H1 (cell line): ENCODE results near the gene IL1RAP. TPM values are rescaled to one million over a fixed set of nuclear protein-coding genes. Genes with fewer than 3 reads are reported as not detected.

Experiments
- CHD1 ChIP-seq: IDR thresholded peaks from 2 replicates; pipeline ENCODE4 v1.6.1; 2012; ENCODE audit warnings: low read depth, low read length, improper control_type of control experiment
- HDAC6 ChIP-seq: IDR thresholded peaks from one replicate; pipeline ENCODE4 v1.7.1; 2012; ENCODE audit warnings: low read depth, mild to moderate bottlenecking, inconsistent platforms, low read length, moderate library complexity
- POU5F1 ChIP-seq: IDR thresholded peaks from 2 replicates; pipeline ENCODE4 v1.6.1; 2011; ENCODE audit warnings: low read depth, mild to moderate bottlenecking, low read length, moderate library complexity
- SIN3A ChIP-seq, 2 experiments: IDR thresholded peaks in 1 of 2; conservative IDR thresholded peaks in 1 of 2; 2 replicates each; pipeline ENCODE4 v1.6.1; 2011 to 2012; ENCODE audit warnings: low read length in 2 of 2, improper control_type of control experiment in 1 of 2, low read depth in 1 of 2, mild to moderate bottlenecking in 1 of 2
- SRF ChIP-seq: IDR thresholded peaks from 2 replicates; pipeline ENCODE4 v1.6.1; 2011; ENCODE audit warnings: mild to moderate bottlenecking, low read depth, low read length, moderate library complexity
- polyA plus RNA-seq, 7 experiments: library from polyadenylated mRNA; depleted of rRNA in 3 of 7; stranded (reverse) in 5 of 7; unstranded in 2 of 7; fragments of >200 nt in 5 of 7; fragments of 200-250 nt in 2 of 7; gene quantifications; 1 replicate in 5 of 7; 2 replicates in 1 of 7; 4 replicates in 1 of 7; pipeline versions ENCODE4 v1.2.1 to v1.2.3, GENCODE V29; 2011 to 2013; ENCODE audit warnings: missing spikeins in 2 of 7, mixed read lengths in 2 of 7
- total RNA-seq: library from RNA; stranded (reverse); fragmentation: NEBNext Ultra II Directional; extraction: Animal tissue kit (Norgen Biotek cat#: 25700); gene quantifications from 2 replicates; pipeline ENCODE4 v1.2.1, GENCODE V29; 2021

The IL1RAP gene
- total and polyA plus RNA-seq, 2 of the 8 experiments (the other 6 are each of a cell fraction or from before 2014, with no cell fraction given) = 2.4 to 3.9 TPM

GRCh38 chr3:190526787-190527762 is 13.2 kb downstream of the IL1RAP start (continued):
- TF ChIP-seq SRF = no peak
- no peak for TF ChIP-seq HDAC6
- TF ChIP-seq POU5F1 = no peak
- TF ChIP-seq SIN3A (conservative IDR thresholded peaks at IDR 0.05 in 1 of 2, IDR thresholded peaks at IDR 0.05 in 1 of 2; ENCODE audit: low read depth in 1 of 2, low read length in 2 of 2) = no peak
- TF ChIP-seq CHD1 = no peak
